ENCODE results near the gene FAM221B. TPM values are rescaled to one million over a fixed set of nuclear protein-coding genes. Genes with fewer than 3 reads are reported as not detected.
A peak's percentile ranks its signal among the peaks of the same experiment; 100 is the strongest.

FAM221B gene
- total RNA-seq, 4 donors from 2014 or later, result not detected

DNA sequence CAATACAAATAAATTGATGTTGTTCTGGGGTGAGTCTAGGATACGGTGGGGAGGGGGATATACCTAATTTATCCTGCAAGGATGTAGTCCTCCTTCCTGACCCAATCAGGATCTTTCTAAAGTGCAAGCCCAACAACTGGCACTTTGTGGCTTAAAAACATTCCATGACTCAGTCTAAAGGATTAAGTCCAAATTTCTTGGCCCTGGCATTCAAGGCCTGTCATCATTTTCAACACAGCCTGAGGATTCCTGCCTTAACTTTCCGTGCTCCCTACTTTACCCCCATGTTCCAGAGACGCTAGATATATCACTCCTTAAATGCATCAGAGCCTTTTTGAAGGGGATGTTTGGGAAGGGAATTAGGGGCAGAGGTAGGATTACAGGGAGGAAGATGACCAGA lies 1.0 kb downstream of the FAM221B start:
- Histone ChIP-seq H3K4me3 (no peak overlapping the region), H3K27me3 (no peaks in the 10 kb centered on the region), H3K36me3 (no peaks in the 10 kb centered on the region), H3K9me3 (no peaks in the 10 kb centered on the region), H3K4me1 (peaks cover 0 to 12% (median 5%) of the 10 kb centered on the region in 4 donors), H3K27ac (no peak overlapping the region)
- TF ChIP-seq POLR2A (IDR thresholded peaks at IDR 0.05), result no peak
- TF ChIP-seq, protein P1, sequence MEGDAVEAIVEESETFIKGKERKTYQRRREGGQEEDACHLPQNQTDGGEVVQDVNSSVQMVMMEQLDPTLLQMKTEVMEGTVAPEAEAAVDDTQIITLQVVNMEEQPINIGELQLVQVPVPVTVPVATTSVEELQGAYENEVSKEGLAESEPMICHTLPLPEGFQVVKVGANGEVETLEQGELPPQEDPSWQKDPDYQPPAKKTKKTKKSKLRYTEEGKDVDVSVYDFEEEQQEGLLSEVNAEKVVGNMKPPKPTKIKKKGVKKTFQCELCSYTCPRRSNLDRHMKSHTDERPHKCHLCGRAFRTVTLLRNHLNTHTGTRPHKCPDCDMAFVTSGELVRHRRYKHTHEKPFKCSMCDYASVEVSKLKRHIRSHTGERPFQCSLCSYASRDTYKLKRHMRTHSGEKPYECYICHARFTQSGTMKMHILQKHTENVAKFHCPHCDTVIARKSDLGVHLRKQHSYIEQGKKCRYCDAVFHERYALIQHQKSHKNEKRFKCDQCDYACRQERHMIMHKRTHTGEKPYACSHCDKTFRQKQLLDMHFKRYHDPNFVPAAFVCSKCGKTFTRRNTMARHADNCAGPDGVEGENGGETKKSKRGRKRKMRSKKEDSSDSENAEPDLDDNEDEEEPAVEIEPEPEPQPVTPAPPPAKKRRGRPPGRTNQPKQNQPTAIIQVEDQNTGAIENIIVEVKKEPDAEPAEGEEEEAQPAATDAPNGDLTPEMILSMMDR (IDR thresholded peaks at IDR 0.05), result no peak
- DNase-seq, result no peak

DNA sequence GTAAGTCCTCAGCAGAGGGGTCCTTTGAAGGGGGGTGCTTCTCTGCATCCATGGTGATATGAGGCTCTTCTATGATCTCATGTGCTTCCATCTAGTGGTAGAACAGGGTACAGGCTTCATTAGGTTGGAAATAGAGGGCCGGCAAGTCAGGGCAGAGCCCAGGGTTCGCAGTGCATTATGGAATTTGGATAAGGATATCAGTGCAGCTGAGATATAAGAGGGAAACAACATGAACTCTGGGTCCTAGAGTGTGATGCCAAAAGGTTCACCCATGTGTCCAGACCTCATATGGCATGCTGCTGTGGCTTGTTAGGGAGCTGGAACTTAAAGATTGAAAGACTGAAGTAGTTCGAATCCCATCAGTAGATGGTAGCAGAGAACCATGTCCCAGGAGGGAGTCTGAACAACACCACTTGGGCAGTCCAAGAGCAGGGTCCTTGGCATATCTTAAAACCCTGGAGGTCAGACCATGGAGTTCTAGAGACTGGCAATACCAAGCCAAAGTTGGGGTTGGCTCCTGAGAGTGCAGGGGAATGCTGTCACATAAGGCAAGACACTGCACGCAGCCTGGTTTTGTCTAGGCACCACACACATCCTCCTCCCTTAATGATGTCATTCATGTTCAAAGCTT lies 2.3 kb downstream of the FAM221B start:
- Histone ChIP-seq H3K4me1 (peaks cover 0 to 12% (median 5%) of the 10 kb centered on the region in 4 donors), H3K4me3 (no peak overlapping the region), H3K9me3 (no peaks in the 10 kb centered on the region), H3K27ac (no peak overlapping the region), H3K27me3 (no peaks in the 10 kb centered on the region), H3K36me3 (no peaks in the 10 kb centered on the region)
- DNase-seq, result peak in 1 of 3 donors; percentile 58
- TF ChIP-seq, protein P1 (IDR thresholded peaks at IDR 0.05), result peak; percentile 65 to 86 (median 78)
- no peak for TF ChIP-seq POLR2A (IDR thresholded peaks at IDR 0.05)

DNA sequence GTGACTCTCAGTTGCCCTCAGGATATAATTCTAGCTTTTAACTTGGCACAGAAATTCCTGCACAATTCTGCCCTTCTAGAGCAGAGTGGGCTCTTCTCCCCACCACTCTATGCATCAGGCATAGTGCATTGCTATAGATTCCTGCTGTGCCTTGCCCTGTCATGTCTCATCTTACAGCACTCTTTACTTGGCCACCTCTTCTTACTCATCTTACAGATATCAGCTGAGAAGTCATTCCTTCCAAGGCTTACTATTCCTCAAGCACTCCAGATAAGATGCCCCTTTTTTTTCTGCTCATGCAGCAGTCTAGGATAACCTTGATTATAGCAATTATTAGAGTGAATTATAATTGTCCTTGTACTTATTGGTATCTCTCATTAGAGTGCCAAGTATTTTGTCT lies 5.6 kb downstream of the FAM221B start:
- TF ChIP-seq POLR2A (IDR thresholded peaks at IDR 0.05), result no peak
- H3K4me1 ChIP-seq, result no peaks in the 10 kb centered on the region
- H3K4me3 ChIP-seq, result no peak overlapping the region

DNA sequence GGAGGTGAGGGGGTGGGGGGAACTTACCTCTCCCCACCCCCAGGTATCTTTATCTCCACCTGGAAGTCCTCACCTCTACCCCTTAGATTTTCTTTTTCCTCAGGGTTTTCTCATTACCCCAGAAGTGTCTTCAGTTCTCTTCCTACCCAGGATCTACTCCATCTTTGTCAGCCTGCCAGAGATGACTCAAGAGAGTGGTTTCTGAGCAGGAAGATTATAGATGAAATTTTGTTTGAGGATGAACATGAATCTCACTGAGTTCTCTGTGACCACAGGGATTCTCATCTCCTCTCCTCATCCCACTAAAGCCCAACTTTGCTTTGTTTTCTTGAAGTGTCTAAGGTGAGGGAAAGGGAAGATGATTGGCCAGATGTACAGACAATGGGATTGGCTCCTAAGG lies 8.5 kb downstream of the FAM221B start:
- Histone ChIP-seq H3K4me3 (no peak overlapping the region), H3K9me3 (no peaks in the 10 kb centered on the region), H3K27me3 (no peaks in the 10 kb centered on the region), H3K27ac (no peak overlapping the region), H3K36me3 (no peaks in the 10 kb centered on the region), H3K4me1 (no peaks in the 10 kb centered on the region)
- TF ChIP-seq, protein P1 (IDR thresholded peaks at IDR 0.05), result no peak
- TF ChIP-seq POLR2A (IDR thresholded peaks at IDR 0.05), result no peak
- DNase-seq, result no peak

More for the DNA sequence above, 5.6 kb downstream of the FAM221B start:
- no peak overlapping the region for H3K27ac ChIP-seq
- no peak for DNase-seq
- no peaks in the 10 kb centered on the region for H3K9me3 ChIP-seq
- H3K27me3 ChIP-seq, result no peaks in the 10 kb centered on the region
- no peaks in the 10 kb centered on the region for H3K36me3 ChIP-seq

DNA sequence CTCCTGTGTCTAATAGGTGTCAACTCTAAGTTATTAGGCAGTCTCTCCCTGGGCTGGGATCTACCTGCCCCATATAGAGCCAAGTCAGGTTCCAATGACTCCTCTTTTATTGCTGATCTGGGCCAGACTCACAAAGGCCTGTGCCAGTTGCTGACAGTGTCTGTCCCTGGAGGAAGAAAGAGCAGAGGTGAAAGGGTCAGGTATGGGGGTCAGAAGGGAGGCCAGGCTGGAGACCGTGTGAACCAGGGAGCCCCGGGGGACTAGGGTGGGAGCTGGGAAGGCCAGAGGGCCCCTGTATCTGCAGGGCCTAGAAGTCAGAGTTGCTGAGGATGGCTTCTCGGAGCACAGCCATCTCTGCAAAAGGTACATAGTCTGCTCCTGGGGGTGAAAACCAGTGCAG lies 10.2 kb downstream of the FAM221B start:
- no peak for DNase-seq
- no peak overlapping the region for H3K4me3 ChIP-seq
- H3K27ac ChIP-seq, result no peak overlapping the region
- no peak for TF ChIP-seq POLR2A (IDR thresholded peaks at IDR 0.05)
- TF ChIP-seq, protein P1 (IDR thresholded peaks at IDR 0.05), result no peak
- H3K9me3 ChIP-seq, result no peaks in the 10 kb centered on the region
- H3K27me3 ChIP-seq, result no peaks in the 10 kb centered on the region
- no peaks in the 10 kb centered on the region for H3K36me3 ChIP-seq
- H3K4me1 ChIP-seq, result peaks cover 0 to 9% (median 4%) of the 10 kb centered on the region in 4 donors

DNA sequence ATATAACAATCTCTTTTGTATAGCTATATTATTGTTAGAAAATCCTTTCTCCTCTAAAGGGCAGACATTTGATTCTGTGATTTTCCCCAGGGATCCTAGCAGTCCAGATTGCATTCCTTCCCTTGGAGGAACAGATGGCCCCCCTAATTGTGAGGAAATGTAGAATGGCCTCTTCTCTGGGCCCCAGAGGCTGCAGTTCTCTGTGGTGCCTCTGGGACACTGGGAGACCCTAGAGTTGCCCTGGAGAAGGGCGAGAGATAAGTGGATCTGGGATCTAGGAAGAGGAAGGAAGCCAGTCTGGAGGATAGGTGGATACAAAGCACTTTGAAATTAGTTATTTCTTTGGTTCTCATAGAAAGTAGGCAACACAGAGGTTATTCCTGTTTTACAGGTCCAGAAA lies 11.8 kb downstream of the FAM221B start:
- Histone ChIP-seq H3K4me1 (peaks cover 0 to 22% (median 6%) of the 10 kb centered on the region in 4 donors), H3K4me3 (no peak overlapping the region), H3K27me3 (no peaks in the 10 kb centered on the region), H3K36me3 (no peaks in the 10 kb centered on the region), H3K9me3 (no peaks in the 10 kb centered on the region), H3K27ac (no peak overlapping the region)
- no peak for DNase-seq
- no peak for TF ChIP-seq POLR2A (IDR thresholded peaks at IDR 0.05)
- TF ChIP-seq, protein P1 (IDR thresholded peaks at IDR 0.05), result no peak

All from Peyer's patch (tissue), 4 donors.